IMR-90 (cell line): ENCODE results near the gene CSF2RB.

Experiments used
- POLR2A ChIP-seq: IDR thresholded peaks from 2 replicates; pipeline ENCODE4 v1.6.1; 2012; ENCODE audit warnings: mild to moderate bottlenecking, low read depth, low read length
- RCOR1 ChIP-seq: IDR thresholded peaks from 2 replicates; pipeline ENCODE4 v1.6.1; 2012; ENCODE audit warnings: mild to moderate bottlenecking, low read length, improper control_type of control experiment; ENCODE audit not compliant: insufficient replicate concordance
- USF2 ChIP-seq: fragments of 150-350 bp; IDR thresholded peaks from 2 replicates; pipeline ENCODE4 v1.6.1; 2017; ENCODE audit warnings: mild to moderate bottlenecking, antibody characterized with exemption, low read length, low read depth
- TF ChIP-seq, protein P1 (sequence below): conservative IDR thresholded peaks from 2 replicates; pipeline ENCODE4 v1.5.1; 2012; ENCODE audit warnings: mild to moderate bottlenecking, low read depth, low read length, improper control_type of control experiment

DNA sequence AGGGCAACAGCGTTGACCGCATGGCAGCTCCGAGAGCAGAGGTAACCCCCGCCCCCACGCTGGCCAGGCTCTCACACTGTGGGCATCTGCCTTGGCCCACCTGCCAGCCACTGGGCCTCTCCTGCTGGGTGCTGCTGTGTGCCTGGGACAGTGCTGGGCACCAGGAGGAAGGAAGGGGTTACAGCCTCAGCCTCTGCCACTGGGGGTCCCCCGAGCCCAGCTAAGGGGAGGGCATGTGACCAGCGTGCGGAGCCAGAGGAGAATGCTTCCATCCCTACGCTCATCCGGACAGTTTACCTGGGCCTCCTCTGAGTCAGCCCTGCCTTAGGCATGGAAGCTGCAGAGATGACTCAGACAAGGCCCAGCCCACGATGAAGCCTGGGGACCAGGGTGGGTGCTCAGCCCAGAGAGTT is 41.8 kb upstream of the CSF2RB start:
- TF ChIP-seq, protein P1, sequence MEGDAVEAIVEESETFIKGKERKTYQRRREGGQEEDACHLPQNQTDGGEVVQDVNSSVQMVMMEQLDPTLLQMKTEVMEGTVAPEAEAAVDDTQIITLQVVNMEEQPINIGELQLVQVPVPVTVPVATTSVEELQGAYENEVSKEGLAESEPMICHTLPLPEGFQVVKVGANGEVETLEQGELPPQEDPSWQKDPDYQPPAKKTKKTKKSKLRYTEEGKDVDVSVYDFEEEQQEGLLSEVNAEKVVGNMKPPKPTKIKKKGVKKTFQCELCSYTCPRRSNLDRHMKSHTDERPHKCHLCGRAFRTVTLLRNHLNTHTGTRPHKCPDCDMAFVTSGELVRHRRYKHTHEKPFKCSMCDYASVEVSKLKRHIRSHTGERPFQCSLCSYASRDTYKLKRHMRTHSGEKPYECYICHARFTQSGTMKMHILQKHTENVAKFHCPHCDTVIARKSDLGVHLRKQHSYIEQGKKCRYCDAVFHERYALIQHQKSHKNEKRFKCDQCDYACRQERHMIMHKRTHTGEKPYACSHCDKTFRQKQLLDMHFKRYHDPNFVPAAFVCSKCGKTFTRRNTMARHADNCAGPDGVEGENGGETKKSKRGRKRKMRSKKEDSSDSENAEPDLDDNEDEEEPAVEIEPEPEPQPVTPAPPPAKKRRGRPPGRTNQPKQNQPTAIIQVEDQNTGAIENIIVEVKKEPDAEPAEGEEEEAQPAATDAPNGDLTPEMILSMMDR: no peak
- TF ChIP-seq POLR2A (no peak), USF2 (no peak), RCOR1 (no peak)
